ENCODE data around the gene DUSP3.

The DUSP3 gene

DNA sequence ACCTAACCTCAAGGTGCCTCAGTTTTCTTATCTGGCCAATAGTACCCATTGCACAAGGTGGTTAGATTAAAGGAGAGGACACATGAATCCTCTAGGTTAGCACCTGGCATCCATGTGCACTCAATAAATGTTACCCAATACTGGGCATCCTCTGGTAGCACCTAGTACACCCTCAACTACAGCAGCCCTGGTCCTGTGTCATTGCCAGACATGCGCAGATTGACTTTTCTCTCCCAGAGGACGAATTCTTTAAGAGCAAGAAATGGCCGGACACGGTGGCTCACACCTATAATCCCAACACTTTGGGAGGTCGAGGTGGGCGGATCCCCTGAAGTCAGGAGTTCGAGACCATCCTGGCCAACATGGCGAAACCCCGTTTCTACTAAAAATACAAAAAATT lies 7.3 kb downstream of the DUSP3 start:
- no peak for TF ChIP-seq JUND (IDR thresholded peaks at IDR 0.05; ENCODE audit: low read depth)

DNA sequence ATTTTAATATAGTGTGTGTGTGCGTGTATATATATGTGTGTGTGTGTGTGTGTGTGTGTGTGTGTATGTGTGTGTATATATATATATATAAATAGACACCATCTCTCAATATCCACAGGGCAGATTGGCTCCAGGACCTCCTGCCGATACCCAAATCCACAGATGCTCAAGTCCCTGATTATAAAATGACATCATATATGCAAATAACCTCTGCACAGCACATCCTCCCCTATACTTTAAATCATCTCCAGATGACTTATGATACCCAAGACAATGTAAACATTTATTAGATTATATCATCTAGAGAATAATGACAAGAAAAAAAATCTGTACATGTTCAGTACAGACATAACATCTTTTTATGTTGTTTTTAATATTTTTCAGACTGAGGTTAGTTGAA lies 7.8 kb downstream of the DUSP3 start:
- TF ChIP-seq JUND (IDR thresholded peaks at IDR 0.05; ENCODE audit: low read depth): no peak
- in situ Hi-C loops (cut with HindIII; ENCODE audit: low pct_unique_long_range_greater_than_20kb, low sequenced_read_pairs): no loop called here
- no peak for DNase-seq (ENCODE audit: low read depth in 1 of 2, low spot score in 1 of 2)

More for the DNA sequence above, 7.3 kb downstream of the DUSP3 start:
- no peak for DNase-seq (ENCODE audit: low read depth in 1 of 2, low spot score in 1 of 2)
- in situ Hi-C loops (cut with HindIII; ENCODE audit: low pct_unique_long_range_greater_than_20kb, low sequenced_read_pairs): no loop called here

DNA sequence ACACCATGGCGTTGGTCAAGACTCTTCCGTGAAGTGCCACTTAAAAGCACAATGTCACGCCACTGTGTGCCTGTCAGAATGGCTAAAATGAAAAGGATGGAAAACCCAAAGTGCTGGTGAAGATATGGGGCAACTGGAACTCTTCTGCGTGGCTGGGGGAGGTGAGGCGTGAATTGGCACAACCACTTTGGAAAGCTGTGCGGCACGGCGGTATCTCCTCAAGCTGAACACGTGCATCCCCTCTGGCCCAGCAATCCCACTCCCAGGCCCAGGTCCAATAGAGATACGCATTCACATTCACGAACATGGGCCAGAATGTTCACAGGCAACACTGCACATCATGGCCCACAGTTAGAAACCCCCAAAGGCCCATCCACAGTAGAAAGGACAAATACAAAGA lies 8.9 kb downstream of the DUSP3 start:
- in situ Hi-C loops (cut with HindIII; ENCODE audit: low pct_unique_long_range_greater_than_20kb, low sequenced_read_pairs): no loop called here
- no peak for DNase-seq (ENCODE audit: low read depth in 1 of 2, low spot score in 1 of 2)
- TF ChIP-seq JUND (IDR thresholded peaks at IDR 0.05; ENCODE audit: low read depth): no peak

DNA sequence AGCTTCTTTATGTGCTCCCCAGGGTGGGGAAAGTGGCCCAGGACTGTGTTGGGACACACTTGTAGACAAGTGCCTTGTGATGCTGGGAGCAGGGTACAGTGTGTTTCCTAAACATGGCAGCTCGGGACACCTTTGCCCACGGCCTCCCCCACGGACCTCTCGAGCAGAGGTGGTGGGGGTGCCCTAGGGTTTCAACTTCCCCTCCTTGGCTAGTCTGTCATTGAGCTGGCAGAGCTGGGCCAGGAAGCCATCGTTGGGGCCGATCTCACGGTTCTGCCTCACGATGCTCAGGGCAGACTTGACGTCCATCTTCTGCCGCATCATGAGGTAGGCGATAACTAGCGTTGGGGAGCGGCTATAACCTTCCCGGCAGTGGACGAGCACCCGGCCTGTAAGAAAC lies 9.4 kb downstream of the DUSP3 start:
- TF ChIP-seq JUND (IDR thresholded peaks at IDR 0.05; ENCODE audit: low read depth): no peak
- DNase-seq (ENCODE audit: low read depth in 1 of 2, low spot score in 1 of 2): no peak
- in situ Hi-C loops (cut with HindIII; ENCODE audit: low pct_unique_long_range_greater_than_20kb, low sequenced_read_pairs): no loop called here

DNA sequence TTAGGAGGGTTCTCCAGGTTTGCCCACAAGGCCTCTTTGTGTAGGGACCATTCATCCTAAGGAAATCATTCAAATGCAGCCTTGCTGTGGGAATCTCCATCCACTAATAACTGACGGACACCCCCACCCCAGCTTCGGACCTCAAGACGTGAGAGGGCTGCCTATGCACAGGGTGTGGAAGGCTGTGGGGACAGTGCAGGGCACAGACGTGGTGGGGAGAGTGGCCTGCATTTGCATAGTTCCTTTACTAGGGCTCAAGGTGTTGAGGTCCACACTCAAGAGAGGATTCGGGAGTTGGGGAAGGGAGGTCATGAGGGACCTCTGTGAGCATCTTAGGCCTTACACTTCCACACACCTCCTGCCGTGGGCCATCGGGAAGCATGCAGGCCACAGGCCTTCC lies 9.8 kb downstream of the DUSP3 start:
- no peak for TF ChIP-seq JUND (IDR thresholded peaks at IDR 0.05; ENCODE audit: low read depth)
- DNase-seq (ENCODE audit: low read depth in 1 of 2, low spot score in 1 of 2): no peak
- in situ Hi-C loops (cut with HindIII; ENCODE audit: low pct_unique_long_range_greater_than_20kb, low sequenced_read_pairs): no loop called here

DNA sequence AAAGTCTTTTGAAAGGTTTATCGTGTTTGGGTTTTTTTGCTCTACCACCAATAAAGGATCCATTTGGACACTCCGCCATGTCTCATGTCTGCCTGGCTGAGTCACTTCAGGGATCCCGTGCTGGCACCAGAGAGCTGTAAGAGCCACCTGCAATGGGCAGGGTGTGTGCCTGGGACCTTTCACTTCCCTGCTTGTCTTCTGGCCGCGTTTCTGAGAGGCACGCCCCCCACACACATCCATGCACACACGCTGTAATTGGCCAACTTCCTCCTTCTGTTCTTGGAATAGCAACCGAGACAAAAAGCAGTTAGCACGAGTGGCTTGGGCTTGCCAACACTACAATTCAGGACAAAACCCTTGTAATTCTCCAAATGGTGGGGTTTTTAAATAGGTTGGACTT lies 10.4 kb downstream of the DUSP3 start:
- DNase-seq (ENCODE audit: low read depth in 1 of 2, low spot score in 1 of 2): no peak
- TF ChIP-seq JUND (IDR thresholded peaks at IDR 0.05; ENCODE audit: low read depth): no peak
- in situ Hi-C loops (cut with HindIII; ENCODE audit: low pct_unique_long_range_greater_than_20kb, low sequenced_read_pairs): no loop called here

DNA sequence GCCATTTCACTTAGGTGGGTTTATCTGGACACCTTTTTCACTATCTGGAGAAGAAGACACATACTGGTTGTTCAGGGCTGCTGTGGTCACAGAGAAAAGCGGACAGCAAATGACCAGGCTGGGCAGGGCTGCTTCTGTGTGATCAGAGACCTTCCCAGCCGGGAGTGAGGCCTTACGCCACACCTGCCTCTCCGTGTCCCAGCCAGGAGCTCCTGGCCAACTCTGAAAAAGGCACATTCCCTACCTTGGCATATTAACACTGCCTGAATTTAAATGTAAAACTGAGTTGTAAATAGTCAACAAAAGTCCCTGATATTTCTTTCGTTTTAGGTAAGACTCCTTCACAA lies 11.1 kb downstream of the DUSP3 start:
- in situ Hi-C loops (cut with HindIII; ENCODE audit: low pct_unique_long_range_greater_than_20kb, low sequenced_read_pairs): no loop called here
- DNase-seq (ENCODE audit: low read depth in 1 of 2, low spot score in 1 of 2): no peak
- TF ChIP-seq JUND (IDR thresholded peaks at IDR 0.05; ENCODE audit: low read depth): no peak

DNA sequence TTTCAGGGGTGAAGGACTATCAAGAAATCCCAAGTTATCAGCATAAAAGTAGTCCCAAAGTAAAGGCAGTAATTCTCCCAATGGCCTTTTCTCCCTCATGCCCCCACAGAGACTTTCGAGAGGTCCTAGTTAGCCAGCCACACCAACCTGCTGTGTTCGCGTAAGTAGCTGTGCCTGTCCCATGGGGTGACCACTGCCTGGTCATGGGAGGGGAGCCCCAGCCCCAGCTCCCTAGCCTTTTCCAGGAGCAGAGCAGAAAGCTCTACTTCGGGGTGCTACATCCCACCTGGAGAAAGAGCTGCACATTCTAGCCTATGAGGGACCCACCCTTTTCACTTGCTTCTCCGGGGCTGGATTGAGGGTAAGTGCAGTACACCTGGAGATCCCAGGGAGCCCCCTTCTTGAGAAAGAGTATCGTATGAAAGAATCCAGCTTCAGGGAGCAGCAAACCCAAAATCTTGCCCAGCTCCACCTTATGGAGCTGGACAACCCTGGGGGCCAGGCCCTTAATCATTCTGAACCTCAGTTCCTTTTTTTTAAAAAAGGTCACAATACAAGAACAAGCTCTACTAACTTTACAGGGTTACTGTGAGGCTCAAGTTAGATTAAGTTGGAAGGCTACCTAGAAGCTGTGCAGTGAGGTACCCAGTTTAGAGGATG lies 11.6 kb downstream of the DUSP3 start:
- no peak for TF ChIP-seq JUND (IDR thresholded peaks at IDR 0.05; ENCODE audit: low read depth)
- in situ Hi-C loops (cut with HindIII; ENCODE audit: low pct_unique_long_range_greater_than_20kb, low sequenced_read_pairs): no loop called here
- DNase-seq (ENCODE audit: low read depth in 1 of 2, low spot score in 1 of 2): no peak

DNA sequence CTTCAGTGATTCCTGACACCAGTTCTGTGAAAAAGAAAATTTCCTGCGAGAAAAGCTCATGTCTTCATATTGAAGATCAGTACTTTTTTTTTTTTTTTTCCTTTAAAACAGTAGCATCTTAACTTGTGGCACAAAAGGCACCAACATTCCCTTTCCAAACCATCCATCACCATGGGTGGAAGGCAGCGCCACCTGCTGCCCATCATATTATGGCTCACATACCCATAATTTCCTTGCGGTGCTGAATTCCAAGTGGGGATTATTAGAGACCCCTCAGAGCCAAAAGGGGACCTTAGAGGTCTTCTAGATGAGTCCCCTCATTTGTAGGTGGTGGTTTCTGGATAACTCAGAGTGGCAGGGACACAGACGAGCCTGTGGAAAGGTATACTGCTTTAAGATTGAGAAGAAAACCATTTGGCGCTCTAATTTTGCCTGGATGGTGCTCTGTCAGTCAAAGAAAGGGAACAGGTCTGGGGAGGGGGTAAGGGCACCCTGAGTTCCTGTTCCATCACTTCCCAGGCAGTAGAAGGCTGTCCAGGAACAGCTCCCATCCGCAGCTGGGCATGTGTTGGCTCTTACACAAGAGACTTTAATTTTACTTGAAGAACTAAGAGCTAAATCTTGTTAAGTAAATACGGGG lies 12.2 kb downstream of the DUSP3 start:
- TF ChIP-seq JUND (IDR thresholded peaks at IDR 0.05; ENCODE audit: low read depth): no peak
- in situ Hi-C loops (cut with HindIII; ENCODE audit: low pct_unique_long_range_greater_than_20kb, low sequenced_read_pairs): no loop called here
- DNase-seq (ENCODE audit: low read depth in 1 of 2, low spot score in 1 of 2): peak in 1 of 2 experiments; percentile 63

DNA sequence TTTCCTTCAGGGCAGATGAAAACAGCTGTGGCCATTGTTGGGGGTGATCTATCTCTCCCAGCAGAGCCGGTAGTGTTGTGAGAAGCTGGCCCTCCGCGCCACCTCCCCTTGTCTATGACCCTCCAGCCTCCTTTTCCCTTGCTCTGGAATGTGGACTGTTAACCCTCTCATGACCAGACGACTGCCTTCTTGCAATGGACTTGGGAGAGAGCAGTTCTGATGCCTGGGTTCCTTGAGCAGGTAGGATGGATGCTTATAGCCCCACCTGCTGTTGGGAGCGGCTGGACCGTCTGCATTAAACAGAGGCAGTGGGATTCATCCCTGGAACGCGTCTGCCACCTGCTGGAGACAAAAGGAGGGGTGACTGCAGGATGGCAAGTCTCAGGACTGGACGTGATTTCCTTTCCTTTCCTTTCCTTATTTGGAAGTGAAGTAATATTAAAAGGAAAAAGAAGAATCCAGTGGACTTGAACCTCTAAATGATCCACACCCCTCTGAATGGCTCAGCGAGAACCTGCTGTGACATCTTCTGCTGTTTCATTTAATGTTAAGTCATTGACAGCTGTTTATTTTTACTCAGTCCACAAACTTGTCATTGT lies 18.4 kb downstream of the DUSP3 start:
- TF ChIP-seq JUND (IDR thresholded peaks at IDR 0.05; ENCODE audit: low read depth): no peak
- in situ Hi-C loops (cut with HindIII; ENCODE audit: low pct_unique_long_range_greater_than_20kb, low sequenced_read_pairs): no loop called here
- DNase-seq (ENCODE audit: low read depth in 1 of 2, low spot score in 1 of 2): peak; percentile 96 to 97

DNA sequence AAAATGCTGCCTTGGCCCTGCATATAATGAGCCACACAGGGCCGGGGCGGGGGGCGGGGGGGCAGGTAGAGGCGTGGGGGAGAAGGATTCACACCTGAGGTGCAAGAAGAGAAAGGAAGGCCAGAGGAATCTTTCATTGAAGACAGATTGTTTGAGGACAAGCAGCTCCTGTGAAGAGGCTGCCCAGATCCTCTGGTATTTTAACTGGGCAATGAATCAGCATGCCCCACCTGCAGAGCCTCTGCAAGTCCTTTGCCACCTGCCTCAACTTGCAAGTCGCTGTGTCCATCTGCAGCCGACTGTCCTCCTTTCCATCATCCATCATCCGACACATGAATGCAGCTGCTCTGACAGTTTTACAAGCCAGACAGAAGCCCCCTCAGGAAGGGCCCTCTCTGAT lies 18.9 kb downstream of the DUSP3 start:
- in situ Hi-C loops (cut with HindIII; ENCODE audit: low pct_unique_long_range_greater_than_20kb, low sequenced_read_pairs): no loop called here
- DNase-seq (ENCODE audit: low read depth in 1 of 2, low spot score in 1 of 2): no peak
- no peak for TF ChIP-seq JUND (IDR thresholded peaks at IDR 0.05; ENCODE audit: low read depth)

DNA sequence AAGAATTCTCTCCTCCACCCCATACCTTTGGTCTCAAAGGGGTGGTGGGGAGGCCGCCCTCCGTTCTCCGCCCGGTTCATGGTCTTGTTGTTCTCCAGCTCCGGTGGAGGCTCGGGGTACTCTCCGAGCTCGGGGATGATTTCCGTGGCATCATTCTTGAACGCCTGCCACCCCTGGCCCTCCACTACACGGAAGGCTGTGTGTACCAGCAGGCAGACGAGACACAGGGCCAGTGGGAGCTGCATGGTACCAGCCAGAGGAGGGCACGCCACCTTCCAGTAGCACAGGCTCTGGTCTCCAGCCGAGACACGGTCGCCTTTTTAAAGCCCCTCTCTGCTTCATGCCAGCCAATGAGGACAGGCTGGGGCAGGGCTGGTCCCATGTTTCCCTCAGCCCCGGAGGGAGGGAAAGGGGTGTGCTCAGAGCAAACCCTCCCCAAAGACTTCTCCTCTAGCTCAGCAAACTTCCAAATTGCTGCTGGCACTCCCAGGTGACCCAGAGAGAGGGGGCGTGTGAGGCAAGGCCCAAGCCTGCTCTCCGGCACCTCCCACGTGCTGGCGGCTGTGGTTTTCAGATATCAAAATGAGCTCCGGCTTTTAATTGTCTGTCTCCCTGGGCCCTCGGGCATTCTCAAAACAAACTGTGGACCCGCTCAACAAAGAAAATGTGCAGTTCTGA lies 20.1 kb downstream of the DUSP3 start, which contains the start of gene SOST:
Gene SOST, minus strand, starts transcription at position 295 of the 678 bp plus-strand sequence. Its CDS starts 50 bp downstream, at position 245.
- no peak for DNase-seq (ENCODE audit: low read depth in 1 of 2, low spot score in 1 of 2)
- TF ChIP-seq JUND (IDR thresholded peaks at IDR 0.05; ENCODE audit: low read depth): no peak
- in situ Hi-C loops (cut with HindIII; ENCODE audit: low pct_unique_long_range_greater_than_20kb, low sequenced_read_pairs): no loop called here

DNA sequence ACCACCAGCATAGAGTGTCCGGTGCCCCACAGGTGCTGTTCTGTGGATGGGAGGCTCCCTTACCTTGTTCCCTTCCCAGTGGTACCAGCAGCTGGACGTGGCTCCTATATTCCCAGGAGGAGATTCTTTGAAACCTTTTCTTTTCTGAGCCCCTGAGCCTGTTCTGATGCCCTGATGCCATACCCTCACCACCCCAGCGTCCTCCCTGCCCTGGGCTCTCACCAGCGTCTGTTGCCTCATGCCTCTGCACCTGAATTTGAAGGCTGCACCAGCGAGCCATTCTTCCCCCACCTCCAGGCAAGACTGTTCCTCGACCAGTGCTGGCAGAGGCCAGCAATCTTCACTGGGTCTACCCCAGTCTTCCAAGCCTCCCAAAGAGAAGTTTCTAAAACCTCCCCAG lies 20.7 kb downstream of the DUSP3 start:
- in situ Hi-C loops (cut with HindIII; ENCODE audit: low pct_unique_long_range_greater_than_20kb, low sequenced_read_pairs): no loop called here
- no peak for DNase-seq (ENCODE audit: low read depth in 1 of 2, low spot score in 1 of 2)
- TF ChIP-seq JUND (IDR thresholded peaks at IDR 0.05; ENCODE audit: low read depth): no peak

All from T47D (cell line).